ENCODE measurements around the gene PPP1R15B.
"Not testable (repeated sequence)": the region's sequence is repeated elsewhere in the genome, so short reads cannot be mapped to it uniquely, and the experiment has no call there.

PPP1R15B gene

DNA sequence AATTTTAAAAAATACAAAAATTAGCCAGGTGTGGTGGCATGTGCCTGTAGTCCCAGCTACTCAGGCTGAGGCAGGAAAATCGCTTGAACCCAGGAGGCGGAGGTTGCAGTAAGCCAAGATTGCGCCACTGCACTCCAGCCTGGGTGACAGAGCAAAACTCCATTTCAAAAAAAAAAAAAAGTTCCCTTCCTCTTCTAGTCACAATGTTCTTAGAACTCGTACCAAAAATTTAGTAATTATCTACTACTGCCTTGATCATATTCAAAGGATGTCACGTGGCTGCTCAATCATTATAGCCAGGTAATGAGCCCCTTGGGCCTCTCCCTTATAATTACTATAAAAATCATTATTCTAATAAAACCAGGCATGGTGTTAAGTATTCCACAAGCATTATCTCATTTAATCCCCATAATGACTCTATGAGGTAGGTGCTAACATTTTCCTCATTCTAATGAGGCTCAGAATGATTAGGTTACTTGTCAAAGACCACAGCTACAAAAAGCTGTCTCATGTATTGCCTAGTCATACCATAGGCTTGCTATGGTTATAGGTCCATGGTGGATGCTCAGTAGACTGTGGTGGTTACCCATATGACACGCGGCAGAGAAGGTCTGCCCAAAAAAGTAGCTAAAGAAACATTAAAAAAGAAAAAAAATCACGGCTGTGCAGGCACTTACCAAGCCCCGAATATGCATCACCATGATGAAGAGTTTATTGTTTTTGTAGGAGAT lies 15.5 kb upstream of the PPP1R15B start:
- TF ChIP-seq, protein P1, sequence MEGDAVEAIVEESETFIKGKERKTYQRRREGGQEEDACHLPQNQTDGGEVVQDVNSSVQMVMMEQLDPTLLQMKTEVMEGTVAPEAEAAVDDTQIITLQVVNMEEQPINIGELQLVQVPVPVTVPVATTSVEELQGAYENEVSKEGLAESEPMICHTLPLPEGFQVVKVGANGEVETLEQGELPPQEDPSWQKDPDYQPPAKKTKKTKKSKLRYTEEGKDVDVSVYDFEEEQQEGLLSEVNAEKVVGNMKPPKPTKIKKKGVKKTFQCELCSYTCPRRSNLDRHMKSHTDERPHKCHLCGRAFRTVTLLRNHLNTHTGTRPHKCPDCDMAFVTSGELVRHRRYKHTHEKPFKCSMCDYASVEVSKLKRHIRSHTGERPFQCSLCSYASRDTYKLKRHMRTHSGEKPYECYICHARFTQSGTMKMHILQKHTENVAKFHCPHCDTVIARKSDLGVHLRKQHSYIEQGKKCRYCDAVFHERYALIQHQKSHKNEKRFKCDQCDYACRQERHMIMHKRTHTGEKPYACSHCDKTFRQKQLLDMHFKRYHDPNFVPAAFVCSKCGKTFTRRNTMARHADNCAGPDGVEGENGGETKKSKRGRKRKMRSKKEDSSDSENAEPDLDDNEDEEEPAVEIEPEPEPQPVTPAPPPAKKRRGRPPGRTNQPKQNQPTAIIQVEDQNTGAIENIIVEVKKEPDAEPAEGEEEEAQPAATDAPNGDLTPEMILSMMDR (IDR thresholded peaks at IDR 0.05; ENCODE audit: insufficient read depth, low read length, missing control alignments) = no peak
- no peak for DNase-seq (ENCODE audit: low read depth, low spot score)
- CTCF ChIA-PET = interaction anchor here (1.2 to 30.9 kb wide), 7 partner anchors 8 to 73 kb away, joined by 3 to 1052 read pairs (median 6); partner anchors contain the start of gene PIK3C2B
- H3K4me3 ChIP-seq (ENCODE audit: low read depth, low read length) = no peak overlapping the region
- POLR2A ChIA-PET = no interaction called here

GRCh38 chr1:204426474-204426873 lies 14.9 kb upstream of the PPP1R15B start:
- ChIA-PET CTCF (interaction anchor here (1.4 to 30.9 kb wide), 5 partner anchors 9 to 74 kb away, joined by 4 to 1052 read pairs (median 6); partner anchors contain the start of gene PIK3C2B), POLR2A (no interaction called here)
- TF ChIP-seq, protein P1 (IDR thresholded peaks at IDR 0.05; ENCODE audit: insufficient read depth, low read length, missing control alignments) = no peak
- H3K4me3 ChIP-seq (ENCODE audit: low read depth, low read length) = no peak overlapping the region
- DNase-seq (ENCODE audit: low read depth, low spot score) = no peak

- DNase-seq (ENCODE audit: low read depth, low spot score) = no peak
- CTCF ChIA-PET = interaction anchor here (1.4 to 30.9 kb wide), 5 partner anchors 9 to 74 kb away, joined by 4 to 1052 read pairs (median 6); partner anchors contain the start of gene PIK3C2B
- no peak overlapping the region for H3K4me3 ChIP-seq (ENCODE audit: low read depth, low read length)
- POLR2A ChIA-PET = no interaction called here
- TF ChIP-seq, protein P1 (IDR thresholded peaks at IDR 0.05; ENCODE audit: insufficient read depth, low read length, missing control alignments) = no peak
Measured at GRCh38 chr1:204426035-204426436, 14.4 kb upstream of the PPP1R15B start.

- POLR2A ChIA-PET = no interaction called here
Measured at GRCh38 chr1:204424621-204425020, 13.0 kb upstream of the PPP1R15B start.

DNA sequence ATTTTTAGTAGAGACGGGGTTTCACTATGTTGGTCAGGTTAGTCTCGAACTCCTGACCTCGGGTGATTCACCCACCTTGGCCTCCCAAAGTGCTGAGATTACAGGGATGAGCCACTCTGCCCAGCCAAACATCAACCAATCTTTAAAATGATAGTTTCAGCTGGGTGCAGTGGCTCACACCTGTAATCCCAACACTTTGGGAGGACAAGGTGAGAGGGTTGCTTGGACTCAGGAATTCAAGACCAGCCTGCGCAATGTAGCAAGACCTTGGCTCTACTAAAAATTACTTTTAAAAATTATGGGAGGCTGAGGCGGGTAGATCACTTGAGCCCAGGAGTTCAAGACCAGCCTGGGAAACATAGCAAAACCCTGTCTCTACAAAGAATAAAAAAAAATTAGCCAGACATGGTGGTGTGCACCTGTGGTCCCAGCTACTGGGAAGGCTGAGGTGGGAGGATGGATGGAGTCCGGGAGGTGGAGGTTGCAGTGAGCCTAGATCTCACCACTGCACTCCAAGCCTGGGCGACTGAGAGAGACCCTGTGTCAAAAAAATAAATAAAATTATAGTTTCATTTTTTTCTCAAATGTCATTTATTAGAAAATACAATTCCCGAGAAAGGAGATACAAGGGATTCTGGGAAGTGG lies 10.6 kb upstream of the PPP1R15B start:
- H3K4me3 ChIP-seq (ENCODE audit: low read depth, low read length); POLR2A ChIA-PET; DNase-seq (ENCODE audit: low read depth, low spot score): not testable (repeated sequence)
- CTCF ChIA-PET = interaction anchor here (0.9 to 30.9 kb wide), 6 partner anchors 9 to 78 kb away, joined by 3 to 1052 read pairs (median 4); partner anchors contain the start of gene PIK3C2B

More at GRCh38 chr1:204424621-204425020, 13.0 kb upstream of the PPP1R15B start:
- H3K4me3 ChIP-seq (ENCODE audit: low read depth, low read length) = no peak overlapping the region
- no peak for DNase-seq (ENCODE audit: low read depth, low spot score)
- CTCF ChIA-PET = interaction anchor here (1.4 to 30.9 kb wide), 4 partner anchors 10 to 76 kb away, joined by 3 to 1052 read pairs (median 188); partner anchors contain the start of gene PIK3C2B
- TF ChIP-seq, protein P1 (IDR thresholded peaks at IDR 0.05; ENCODE audit: insufficient read depth, low read length, missing control alignments) = no peak

DNA sequence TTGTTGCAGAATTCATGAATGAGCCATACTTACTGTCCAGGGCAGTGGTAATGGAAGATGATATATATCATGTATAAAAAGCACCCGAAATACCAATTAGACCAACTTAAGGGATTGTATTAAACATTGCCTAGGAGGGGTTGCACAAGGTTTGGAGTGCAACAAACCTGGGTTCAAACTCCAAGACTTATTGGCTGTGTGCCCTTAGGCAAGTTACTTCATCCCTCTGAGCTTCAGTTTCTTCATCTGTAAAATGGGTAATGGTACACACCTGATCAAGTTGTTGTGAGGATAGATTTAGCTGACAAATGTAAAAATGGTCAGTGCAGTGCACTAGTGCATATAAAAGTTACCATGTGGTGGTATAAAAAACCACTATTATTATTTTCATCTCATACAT lies 9.8 kb upstream of the PPP1R15B start:
- TF ChIP-seq, protein P1 (IDR thresholded peaks at IDR 0.05; ENCODE audit: insufficient read depth, low read length, missing control alignments) = no peak

More for the DNA sequence above, 9.8 kb upstream of the PPP1R15B start:
- no peak for DNase-seq (ENCODE audit: low read depth, low spot score)
- H3K4me3 ChIP-seq (ENCODE audit: low read depth, low read length) = no peak overlapping the region
- CTCF ChIA-PET = interaction anchor here (0.7 to 30.9 kb wide), 4 partner anchors 10 to 742 kb away, joined by 3 to 1052 read pairs (median 22); partner anchors contain the start of gene PIK3C2B
- POLR2A ChIA-PET = no interaction called here

All from AG04449 (cell line).